Stimulated activated CD4-positive, alpha-beta T cell treated with anti-CD3 and anti-CD28 coated beads, Interleukin-4, amount 100 ng/mL, for 4 hours (primary cell): ENCODE measurements around the gene NOA1.
"Not testable (repeated sequence)": the region's sequence is repeated elsewhere in the genome, so short reads cannot be mapped to it uniquely, and the experiment has no call there.

Experiments
- DNase-seq, 2 experiments: peaks; one replicate each; pipeline ENCODE4 v3.0.0-alpha.2; 2020

The NOA1 gene

DNA sequence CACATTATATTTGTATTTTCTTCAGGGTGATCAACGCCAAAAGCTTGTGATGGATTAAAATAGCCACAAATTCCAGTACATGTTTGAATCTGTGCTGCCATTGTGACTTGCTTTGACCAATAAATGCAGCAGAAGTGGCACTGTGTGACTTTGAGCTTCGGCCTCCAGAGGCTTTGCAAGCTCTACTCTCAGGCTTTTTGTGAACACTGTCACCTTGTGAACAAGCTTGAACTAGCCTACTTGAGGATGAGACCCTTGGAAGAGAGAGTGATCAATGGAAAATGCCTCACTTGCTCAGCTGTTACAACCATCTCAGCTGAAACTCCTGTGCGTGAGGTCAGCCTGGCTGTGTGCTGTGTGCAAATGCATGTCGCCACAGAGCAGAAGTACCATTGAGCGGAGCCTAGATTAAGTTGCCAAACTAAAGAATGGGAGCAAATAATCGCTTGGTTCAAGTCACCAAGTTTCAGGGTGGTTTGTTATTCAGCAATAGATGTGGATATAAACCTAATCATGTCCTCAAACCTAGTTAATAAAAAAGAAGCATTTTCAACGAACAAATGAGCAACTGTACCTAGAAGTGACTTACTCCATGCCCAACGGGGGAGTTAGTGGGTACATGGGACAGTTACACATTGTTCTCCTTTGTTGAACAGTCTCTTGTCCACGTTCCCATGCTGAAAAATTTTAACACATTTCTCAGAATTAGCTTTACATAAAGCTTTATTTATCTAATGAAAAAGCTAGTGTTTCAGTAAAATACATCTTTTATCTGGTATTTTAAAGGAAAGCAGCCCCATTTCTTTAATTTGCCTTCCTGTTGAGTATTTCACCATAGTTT is 23.5 kb downstream of the NOA1 start:
- no peak for DNase-seq

DNA sequence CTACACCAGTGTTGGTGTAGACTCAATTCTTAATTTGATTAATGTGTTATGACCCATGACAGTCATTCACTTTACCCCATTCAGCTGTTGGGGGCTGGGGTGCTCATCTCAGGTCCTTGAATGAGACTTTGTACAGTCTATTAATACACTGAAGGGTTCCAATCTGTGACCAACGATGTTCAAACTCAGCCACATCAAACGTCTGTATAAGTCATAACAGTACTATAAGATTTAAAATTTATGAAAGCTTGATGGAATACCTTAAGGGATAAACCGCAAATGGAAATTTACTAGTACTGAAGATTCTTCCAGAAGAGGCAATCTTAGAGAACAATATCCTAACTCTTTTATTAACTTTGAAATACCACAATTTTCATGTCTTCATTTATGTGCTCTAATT is 36.0 kb downstream of the NOA1 start:
- no peak for DNase-seq

DNA sequence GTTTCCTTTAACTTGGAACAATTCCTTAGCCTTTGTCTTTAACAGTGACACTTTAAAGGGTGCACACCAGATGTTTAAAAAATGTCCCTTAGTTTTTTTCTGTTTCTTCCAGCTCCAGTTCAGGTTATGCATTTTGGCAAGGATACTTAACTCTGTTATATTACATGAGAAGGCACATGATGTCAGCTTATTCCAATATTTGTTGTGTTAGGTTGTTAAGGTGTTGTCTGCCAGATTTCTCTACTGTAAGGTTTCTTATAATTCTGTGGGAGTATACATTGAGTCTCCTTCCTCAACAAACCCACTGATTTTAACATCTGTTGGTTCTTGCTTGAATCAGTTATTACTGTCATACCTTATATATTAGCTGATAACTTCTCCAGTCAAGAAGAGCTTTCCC is 36.4 kb downstream of the NOA1 start:
- no peak for DNase-seq

DNA sequence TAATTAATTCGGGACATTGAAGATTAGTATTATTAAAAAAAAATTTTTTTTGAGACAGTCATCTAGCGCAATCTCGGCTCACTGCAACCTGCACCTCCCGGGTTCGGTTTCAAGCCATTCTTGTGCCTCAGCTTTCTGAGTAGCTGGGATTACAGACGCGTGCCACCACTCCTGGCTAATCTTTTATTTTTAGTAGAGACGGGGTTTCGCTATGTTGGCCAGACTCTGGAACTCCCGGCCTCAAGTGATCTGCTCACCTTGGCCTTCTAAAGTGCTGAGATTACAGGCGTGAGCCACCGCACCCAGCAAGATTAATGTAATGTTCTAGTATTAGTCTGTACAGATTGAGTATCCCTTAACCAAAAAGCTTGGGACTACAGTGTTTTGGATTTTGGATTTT is 37.0 kb downstream of the NOA1 start:
- no peak for DNase-seq

DNA sequence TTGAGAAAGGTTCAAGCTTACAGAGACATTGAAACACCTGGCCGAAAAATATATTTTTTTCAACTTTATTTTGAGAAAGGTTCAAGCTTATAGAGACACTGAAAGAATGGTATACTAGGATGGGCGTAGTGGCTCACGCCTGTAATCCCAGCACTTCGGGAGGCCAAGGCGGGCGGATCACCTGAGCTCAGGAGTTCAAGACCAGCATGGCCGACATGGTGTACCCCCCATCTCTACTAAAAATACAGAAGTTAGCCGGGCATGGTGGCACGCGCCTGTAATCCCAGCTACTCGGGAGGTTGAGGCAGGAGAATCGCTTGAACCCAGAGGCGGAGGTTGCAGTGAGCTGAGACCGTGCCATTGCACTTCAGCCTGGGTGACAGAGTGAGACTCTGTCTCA is 37.6 kb downstream of the NOA1 start:
- DNase-seq = not testable (repeated sequence)

DNA sequence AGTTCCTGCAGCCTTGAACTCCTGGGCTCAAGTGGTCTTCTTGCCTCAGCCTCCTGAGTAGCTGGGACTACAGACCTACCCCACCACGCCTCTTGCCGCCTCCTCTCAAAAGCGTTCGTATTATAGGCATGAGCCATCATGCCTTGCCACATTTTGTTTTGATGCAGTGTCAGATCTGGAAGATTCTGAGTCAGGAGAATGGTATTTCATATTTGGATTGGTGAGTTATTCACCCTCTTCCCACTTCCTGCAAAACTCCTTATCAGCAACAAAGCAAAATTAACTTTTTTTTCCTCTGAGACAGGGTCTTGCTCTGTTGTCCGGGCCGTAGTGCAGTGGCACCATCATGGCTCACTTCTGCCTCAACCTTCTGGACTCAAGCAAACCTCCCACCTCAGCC is 40.1 kb downstream of the NOA1 start:
- no peak for DNase-seq

DNA sequence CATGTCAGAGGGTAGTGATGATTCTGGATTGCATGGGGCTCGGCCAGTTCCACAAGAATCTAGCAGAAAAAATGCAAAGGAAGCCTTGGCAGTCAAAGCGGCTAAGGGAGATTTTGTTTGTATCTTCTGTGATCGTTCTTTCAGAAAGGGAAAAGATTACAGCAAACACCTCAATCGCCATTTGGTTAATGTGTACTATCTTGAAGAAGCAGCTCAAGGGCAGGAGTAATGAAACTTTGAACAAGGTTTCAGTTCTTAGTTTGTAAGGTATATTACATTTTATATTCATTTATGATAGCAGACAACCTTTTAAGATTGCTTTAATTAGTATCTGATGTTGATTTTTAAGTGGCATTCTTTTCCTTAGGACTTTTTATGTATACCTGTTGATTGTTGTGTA is 45.5 kb downstream of the NOA1 start:
- DNase-seq = no peak

DNA sequence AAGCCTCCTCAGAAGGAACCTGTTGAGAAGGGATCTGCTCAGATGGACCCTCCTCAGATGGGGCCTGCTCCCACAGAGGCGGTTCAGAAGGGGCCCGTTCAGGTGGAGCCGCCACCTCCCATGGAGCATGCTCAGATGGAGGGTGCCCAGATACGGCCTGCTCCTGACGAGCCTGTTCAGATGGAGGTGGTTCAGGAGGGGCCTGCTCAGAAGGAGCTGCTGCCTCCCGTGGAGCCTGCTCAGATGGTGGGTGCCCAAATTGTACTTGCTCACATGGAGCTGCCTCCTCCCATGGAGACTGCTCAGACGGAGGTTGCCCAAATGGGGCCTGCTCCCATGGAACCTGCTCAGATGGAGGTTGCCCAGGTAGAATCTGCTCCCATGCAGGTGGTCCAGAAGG is 46.8 kb downstream of the NOA1 start:
- no peak for DNase-seq

DNA sequence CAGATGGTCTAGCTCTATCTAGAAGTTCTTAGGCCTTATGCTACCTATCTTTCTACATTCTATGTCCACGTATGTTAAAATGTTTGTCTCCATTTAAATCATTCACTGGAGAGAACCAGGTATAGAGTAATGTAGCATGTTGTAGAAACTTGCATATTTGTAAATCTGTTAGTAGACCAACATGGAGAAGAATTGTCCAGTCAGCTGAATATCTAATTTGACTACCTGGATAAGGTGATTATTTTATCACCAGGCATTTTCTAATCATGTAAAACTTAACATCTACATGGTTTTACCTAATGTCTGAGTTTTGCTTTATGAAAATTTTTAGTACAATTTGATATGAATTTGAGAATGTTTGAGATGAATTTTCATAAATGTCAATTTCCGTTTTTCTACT is 50.2 kb downstream of the NOA1 start:
- no peak for DNase-seq

DNA sequence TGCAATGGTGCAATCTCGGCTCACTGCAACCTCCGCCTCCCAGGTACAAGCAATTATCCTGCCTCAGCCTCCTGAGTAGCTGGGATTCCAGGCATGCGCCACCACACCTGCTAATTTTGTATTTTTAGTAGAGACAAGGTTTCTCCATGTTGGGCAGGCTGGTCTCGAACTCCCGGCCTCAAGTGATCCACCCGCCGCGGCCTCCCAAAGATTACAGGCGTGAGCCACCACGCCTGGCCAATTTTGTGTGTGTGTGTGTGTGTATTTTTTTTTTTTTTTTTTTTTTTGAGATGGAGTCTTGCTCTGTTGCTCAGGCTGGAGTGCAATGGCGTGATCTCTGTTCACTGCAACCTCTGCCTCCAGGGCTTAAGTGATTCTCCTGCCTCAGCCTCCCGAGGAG is 62.4 kb downstream of the NOA1 start:
- not testable (repeated sequence) for DNase-seq

DNA sequence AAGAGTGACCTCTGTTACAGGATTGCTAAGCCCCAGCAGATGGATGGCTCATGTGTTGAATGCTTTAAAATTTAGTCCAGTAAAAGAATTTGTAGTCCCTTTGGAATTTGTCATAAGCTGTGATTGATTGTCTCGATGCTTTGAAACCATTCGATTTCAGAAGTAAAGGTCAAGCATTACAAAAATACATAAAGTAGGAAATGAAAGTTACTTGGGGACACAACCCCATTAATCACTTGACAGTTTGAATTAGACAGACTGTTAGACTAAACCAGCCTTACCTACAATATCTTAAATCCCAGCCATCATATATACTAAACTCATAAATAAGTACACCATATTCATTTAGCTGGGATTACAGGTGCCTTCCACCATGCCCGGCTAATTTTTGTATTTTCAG is 63.1 kb downstream of the NOA1 start:
- DNase-seq = no peak
